Epithelial cell of prostate (primary cell): ENCODE results near the gene DNAJB13.
"Not testable (repeated sequence)": the region's sequence is repeated elsewhere in the genome, so short reads cannot be mapped to it uniquely, and the experiment has no call there.

Source experiments
- DNase-seq: peaks from one replicate; pipeline ENCODE4 v3.0.0-alpha.2; 2011; ENCODE audit warnings: low read depth, low spot score
- H3K27ac ChIP-seq: fragments of 450-650 bp; 2 replicates; pipeline ENCODE4 v1.5.1; 2017; ENCODE audit warnings: mild to moderate bottlenecking

DNAJB13 gene, protein sequence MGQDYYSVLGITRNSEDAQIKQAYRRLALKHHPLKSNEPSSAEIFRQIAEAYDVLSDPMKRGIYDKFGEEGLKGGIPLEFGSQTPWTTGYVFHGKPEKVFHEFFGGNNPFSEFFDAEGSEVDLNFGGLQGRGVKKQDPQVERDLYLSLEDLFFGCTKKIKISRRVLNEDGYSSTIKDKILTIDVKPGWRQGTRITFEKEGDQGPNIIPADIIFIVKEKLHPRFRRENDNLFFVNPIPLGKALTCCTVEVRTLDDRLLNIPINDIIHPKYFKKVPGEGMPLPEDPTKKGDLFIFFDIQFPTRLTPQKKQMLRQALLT

DNA sequence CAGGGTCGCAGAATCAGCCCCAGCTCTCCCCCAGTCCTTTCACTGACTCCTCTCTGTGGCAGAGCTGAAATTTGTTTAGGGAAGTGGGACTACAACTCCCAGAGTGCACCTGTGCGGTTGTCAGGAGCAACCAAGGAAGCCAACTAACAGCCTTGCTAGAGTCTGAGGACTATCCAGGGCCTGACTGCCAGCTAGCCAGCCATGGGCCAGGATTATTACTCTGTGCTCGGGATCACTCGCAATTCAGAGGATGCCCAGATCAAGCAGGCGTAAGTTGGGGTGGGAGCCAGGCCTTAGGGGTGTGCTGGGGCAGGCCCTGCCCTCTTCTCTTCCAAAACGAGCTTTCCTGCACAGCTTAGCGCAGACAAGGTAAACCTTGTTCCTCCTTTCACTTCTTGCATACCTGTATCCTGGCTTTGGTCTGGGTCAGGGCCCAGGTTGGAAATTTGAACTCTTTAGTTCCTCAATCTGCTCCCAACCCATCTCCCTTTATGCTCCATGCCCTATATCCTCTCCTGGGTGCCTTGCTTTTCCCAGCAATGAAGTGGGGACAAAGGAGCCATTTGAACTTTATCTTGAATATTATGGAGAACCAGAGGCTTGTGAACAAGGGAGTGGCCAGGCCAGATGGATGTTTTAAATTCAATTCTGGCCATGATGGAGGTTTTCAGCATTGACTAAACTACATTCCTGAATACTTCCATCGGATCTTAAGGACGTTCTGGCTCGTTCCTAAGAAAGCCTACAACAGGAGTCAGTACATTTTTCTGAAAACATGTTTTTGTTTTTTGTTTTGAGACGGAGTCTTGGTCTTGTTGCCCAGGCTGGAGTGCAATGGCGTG is at the start of gene DNAJB13:
Gene DNAJB13, plus strand, starts transcription at position 158 of the 842 bp plus-strand sequence. Its CDS starts 44 bp downstream, at position 202.
- H3K27ac ChIP-seq, result no peak within 1 kb of the TSS
- peak; percentile 27 for DNase-seq

DNA sequence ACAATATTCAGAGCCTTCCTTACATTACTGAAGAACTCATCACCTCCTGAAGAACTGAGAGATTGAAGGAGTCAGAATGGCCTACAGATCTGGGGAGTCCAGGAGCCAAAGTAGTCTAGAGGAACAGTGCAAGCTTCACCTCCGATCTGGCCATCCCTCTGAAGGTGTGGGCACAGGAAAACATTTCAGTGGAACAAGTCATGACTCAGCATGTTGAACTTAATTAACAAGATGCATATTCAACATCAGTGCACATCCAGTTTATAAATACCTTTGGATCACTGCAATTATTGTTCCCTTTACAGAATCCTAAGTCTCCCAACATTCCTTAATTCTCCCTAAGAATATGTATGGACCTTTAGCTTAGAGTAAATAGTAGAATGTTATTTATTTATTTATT is 48.5 kb upstream of the DNAJB13 start:
- no peak overlapping the region for H3K27ac ChIP-seq
- DNase-seq, result no peak

DNA sequence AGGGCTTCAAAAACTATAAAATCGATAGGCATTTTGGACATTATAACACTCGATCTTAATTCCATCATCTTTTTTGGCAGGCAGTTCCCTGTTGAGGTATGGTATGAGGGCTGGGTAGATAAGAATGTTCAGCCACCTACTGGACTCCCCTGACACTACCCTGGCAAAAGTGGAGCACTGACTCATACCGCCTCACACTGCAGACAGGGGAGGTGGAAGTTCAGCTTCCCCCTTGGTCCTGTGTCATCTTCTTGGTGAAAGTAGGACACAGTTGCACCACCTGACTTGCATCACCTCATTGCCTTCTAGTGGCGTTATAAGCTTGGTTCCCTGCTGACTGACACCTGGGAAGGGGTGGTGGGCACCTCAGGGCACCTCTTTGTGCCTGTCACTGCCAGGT is 43.6 kb upstream of the DNAJB13 start:
- DNase-seq, result peak; percentile 37
- H3K27ac ChIP-seq, result no peak overlapping the region

DNA sequence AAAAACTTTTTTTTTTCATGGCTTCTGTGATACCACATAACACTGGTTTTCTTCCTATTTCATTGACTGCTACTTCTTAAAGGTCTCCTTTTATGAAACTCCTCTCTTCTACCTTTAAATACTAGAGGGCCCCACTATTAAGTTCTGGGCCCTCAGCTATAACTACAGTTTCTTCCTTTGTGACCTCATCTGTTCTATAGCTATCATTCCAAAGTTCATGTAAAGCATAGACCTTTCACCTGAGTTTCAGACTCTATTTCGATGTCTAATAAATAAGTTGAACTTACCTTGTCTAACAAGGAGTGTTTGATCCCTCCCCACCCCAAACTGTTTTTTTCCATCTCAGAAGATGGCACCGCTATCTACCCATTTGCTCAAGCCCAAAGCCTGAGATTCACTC is 38.8 kb upstream of the DNAJB13 start:
- H3K27ac ChIP-seq, result no peak overlapping the region
- DNase-seq, result no peak

DNA sequence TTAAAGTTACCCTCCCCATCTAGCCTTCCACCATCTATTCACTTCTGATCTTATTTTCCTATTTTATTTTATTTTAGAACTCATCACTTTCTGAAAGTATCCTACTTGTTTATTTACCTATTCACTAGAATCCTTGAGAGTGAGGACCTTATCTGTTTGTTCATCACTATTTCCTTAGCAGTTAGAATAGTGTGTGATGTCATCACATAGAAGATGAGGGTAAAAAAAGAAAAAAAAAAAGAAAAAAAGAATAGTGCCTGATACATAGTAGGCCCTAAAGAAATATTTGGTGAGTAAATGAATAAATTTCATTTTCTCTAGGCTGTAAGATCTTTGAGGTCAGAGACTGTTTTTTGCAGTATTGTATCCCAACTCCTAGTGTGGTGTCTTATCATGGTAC is 37.4 kb upstream of the DNAJB13 start:
- no peak for DNase-seq
- H3K27ac ChIP-seq, result no peak overlapping the region

DNA sequence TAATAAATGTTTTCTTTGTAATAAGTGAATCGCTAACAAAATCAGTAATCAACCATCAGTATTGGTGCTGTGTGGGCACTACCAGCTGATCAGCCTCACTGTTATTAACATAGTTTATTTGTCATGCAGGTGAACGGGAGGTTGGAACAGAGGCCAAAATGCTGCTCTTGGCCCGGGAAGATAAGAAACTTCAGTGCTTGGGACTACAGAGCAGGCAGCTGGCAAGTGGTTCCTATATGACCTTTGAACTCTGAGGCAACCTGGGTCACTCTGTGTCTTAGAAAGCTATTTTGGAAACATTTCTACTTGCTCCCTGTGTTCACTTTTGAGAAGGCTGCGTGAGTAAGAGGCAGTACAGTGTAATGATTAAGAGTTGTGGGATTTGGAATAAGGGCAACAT is 36.5 kb upstream of the DNAJB13 start:
- no peak for DNase-seq
- no peak overlapping the region for H3K27ac ChIP-seq

DNA sequence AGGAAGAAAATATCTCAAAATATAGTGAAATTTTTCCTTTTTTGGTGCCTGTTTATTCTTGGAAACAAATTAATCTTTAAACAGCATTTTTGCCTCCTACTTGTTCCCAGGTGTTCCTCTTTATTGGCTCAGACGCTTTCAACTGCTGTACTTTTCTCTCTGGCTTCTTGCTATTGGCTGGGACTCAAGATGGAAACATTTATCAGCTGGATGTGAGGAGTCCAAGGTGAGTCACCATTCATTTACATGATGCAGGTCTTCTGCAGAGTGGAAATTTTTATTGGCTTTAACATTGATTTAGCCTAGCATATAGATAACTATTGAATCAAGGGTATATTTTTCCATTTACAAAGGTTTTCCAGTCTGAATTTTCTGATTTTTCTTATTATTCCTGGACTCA is 34.4 kb upstream of the DNAJB13 start:
- peak; percentile 26 for DNase-seq
- H3K27ac ChIP-seq, result no peak overlapping the region

DNA sequence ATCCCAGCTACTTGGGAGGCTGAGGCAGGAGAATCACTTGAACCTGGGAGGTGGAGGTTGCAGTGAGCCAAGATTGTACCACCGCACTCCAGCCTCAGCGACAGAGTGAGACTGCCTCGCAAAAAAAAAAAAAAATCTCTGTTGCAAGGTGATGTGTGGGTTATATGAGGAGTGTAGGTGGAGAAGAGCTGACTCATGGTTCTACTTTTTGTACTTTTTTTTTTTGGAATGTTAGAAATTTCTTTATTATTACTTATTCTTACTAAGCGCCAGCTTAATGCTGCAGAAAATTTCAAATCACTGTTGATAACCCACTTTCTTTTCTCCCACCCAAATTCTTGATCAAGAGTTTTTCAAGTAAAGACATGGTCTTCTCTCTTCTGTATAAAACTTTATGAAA is 29.6 kb upstream of the DNAJB13 start:
- DNase-seq, result no peak
- no peak overlapping the region for H3K27ac ChIP-seq

DNA sequence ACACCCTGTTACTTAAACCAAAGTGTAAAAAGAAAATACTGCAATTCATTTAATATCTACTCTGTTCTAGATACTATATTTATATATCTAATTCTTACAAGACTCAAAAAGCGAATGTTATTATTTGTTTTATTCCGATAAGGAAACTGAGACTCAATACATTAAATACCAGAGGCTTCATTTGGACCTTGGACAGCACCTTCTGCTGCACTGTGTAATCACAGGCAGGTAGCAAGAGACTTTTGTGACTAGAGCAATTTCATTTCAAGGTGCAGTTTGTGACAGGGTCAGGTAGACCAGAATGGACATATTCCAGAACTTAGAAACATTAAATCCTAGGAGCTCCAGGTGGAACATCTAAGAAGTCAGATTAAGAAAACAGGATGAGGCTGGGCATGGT is 21.4 kb upstream of the DNAJB13 start:
- no peak for DNase-seq
- H3K27ac ChIP-seq, result no peak overlapping the region

DNA sequence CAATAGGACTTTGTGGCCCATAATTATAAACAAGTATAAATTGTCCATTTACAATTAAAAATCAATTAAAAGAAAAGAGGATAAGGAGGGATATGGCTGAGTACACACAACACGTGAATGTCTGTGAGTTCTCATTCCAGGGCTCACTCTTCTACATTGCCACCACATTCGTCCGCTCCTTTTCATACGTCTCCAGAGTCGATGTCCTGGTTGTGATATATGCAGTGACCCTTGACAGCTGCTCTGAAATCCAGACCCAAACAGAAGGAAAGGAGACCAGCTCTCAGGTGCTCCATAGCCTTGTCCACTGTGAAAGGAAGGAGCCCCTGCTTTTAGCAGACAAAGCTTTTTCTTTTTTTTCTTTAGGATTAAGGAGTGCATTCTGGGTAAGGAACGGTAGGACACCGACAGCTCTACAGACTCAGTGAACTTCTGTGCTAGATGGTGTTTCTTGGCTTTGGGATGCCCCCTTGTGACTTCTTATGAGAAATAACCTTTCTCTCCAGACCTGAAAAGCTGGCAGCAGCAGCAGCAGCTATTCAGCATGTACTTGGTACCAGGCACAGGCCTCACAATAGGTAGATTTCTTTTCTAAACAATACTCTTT is 19.7 kb upstream of the DNAJB13 start:
- DNase-seq, result peak; percentile 20
- no peak overlapping the region for H3K27ac ChIP-seq

DNA sequence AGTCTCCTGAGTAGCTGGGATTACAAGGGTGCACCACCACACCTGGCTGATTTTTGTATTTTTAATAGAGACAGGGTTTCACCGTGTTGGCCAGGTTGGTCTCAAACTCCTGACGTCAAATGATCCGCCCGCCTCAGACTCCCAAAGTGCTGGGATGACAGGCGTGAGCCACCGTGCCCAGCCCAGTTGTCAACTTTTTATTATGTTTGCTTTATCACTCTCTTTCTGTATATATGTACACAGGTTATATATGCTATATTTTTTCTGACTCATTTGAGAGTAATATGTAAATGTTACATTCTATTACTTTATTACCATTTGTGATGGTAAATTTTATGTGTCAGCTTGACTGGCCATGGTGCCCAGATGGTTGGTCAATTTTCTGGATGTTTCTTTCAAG is 18.9 kb upstream of the DNAJB13 start:
- no peak for DNase-seq
- no peak overlapping the region for H3K27ac ChIP-seq

DNA sequence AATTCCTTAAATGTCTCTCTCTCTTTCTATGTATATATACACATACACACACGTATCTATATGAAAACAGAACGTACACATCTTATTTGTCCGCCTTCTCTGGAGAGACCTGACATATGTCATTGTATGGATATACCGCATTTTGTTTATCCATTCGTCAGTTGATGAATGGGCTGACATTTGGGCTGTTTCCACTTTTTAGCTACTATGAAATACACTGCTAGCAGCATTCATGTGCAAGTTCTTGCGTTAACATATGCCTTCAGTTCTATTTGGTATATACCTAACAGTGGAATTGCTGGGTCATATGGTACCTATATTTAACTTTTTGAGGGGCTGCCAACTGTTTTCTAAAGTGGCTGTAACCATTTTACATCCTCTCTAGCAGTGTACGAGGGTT is 18.0 kb upstream of the DNAJB13 start:
- DNase-seq, result no peak
- no peak overlapping the region for H3K27ac ChIP-seq

DNA sequence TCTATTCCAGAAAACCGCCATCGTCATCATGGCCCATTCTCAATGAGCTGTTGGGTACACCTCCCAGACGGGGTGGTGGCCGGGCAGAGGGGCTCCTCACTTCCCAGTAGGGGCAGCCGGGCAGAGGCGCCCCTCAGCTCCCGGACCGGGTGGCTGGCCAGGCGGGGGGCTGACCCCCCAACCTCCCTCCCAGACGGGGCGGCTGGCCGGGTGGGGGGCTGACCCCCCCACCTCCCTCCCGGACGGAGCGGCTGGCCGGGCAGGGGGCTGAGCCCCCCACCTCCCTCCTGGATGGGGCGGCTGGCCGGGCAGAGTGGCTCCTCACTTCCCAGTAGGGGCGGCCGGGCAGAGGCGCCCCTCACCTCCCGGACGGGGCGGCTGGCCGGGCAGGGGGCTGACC is 14.8 kb upstream of the DNAJB13 start:
- DNase-seq, H3K27ac ChIP-seq: not testable (repeated sequence)

DNA sequence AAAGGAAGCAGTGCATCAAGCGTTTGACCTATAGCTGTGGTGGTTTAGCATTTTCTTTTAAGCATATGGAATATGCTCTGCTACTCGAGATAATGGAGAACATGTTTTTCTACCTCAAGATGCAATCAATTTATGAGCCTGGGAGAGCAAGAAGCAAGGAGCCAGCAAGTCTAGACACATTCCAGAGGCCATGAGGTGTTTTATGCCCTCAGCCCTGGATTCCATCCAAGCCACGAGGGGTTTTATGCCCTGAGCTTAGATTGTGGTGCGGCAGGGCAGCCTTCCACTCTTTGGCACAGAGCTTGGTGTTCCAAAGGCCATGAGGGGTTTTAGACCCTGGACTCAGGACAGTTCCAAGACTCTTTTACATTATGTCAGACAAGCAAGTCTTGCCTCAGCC is 11.7 kb upstream of the DNAJB13 start:
- no peak for DNase-seq
- H3K27ac ChIP-seq, result no peak overlapping the region

DNA sequence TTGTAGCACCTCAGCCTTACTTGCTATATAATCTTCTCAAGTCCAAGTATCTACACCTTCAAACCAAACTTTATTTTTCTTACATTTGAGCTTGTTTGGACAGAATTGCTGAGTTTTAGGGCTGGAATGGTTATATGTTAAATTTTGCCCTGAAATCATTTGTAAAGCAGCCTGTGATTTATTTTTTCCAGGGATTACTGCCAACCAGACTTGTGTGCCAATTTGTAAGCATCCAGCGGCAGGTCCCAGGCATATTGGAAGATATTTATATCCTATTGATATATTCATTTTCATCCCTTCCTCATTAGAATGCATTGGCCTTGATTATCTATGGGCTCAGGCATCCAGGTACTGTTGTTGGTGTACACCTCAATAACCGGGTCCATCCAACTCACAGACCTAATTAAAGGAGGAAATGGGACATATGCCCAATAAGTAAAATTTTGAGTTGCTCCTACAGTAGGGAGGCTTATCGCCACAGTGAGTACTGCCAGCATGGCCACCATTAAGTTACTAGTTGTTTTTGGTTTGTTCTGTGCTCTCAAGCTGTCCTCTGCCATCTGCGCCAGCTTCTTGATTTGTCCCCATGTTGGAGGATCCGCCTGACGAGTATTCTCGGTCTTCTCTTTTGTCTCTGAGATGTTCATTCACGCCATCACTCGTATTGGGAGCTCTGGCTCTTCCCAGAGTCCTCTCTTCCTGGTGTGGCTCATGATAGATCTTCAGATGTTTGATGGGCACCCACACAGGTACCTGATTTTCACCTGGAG is 9.8 kb upstream of the DNAJB13 start:
- no peak for DNase-seq
- no peak overlapping the region for H3K27ac ChIP-seq

DNA sequence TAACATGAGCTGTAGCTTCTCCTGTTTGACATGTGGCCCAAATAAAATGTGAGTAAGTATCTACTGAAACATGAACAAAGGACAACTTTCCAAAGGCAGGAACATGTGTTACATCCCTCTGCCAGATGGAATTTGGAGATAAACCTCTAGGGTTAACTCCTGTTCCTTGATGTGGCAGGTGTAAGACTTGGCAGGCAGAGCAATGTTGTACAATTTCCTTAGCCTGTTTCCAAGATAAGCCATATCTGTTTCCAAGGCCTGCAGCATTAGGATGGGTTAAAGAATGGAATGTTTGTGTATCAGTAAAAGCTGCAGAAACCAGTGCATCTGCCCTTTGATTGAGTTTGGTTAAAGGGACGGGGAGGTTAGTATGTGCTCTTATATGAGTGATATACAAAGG is 8.8 kb upstream of the DNAJB13 start:
- DNase-seq, result no peak
- no peak overlapping the region for H3K27ac ChIP-seq

DNA sequence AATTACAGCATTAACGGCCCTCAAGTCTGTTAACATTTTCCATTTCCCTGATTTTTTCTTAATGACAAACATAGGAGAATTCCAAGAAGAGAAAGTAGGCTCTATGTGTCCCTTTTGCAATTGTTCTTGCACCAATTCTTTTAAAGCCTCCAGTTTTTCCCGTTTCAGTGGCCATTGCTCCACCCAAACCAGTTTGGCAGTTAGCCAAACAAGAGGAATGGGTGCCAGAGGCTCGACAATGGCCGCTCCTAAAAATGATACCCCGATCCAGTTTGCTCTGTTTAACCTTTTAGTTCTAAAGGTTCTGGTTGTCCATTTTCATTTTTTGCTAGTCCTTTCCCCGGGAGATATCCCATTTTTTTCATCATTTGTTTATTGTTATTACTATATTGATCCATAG is 6.7 kb upstream of the DNAJB13 start:
- no peak for DNase-seq
- H3K27ac ChIP-seq, result no peak overlapping the region

DNA sequence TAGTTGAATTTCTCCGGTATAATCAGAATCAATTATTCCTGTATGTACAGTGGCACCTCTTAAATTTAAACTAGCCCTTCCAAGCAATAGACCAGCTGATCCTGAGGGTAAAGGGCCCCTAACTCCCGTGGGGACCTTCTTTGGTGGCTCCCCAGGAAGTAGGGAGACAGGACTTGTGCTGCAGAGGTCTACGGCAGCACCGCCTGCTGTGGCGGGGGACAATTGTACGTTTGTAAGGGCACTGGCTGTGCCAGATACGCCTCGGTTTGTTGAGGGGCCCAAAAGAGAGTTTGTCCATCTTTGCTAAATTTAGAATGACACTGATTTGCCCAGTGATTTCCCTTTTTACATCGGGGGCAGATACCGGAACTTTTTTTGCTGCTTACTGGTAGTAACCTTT is 5.9 kb upstream of the DNAJB13 start:
- no peak overlapping the region for H3K27ac ChIP-seq
- no peak for DNase-seq

DNA sequence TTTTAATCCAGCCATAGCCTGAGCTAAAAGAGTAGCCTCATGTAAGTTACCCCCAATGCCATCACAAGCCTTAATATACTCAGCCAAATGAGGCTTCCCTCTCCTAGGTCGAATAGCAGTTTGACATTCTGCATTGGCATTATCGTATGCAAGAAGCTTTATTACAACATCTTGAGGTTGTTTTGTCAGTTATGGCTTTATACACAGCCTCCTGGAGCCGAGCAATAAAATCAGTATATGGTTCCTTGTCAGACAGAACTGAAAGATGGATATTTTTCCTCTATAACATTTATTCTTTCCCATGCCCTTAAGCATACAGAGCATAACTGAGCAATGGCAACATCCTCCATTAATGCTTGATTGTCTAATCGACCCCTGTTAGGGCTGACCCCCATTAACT is 5.4 kb upstream of the DNAJB13 start:
- DNase-seq, result no peak
- H3K27ac ChIP-seq, result no peak overlapping the region

DNA sequence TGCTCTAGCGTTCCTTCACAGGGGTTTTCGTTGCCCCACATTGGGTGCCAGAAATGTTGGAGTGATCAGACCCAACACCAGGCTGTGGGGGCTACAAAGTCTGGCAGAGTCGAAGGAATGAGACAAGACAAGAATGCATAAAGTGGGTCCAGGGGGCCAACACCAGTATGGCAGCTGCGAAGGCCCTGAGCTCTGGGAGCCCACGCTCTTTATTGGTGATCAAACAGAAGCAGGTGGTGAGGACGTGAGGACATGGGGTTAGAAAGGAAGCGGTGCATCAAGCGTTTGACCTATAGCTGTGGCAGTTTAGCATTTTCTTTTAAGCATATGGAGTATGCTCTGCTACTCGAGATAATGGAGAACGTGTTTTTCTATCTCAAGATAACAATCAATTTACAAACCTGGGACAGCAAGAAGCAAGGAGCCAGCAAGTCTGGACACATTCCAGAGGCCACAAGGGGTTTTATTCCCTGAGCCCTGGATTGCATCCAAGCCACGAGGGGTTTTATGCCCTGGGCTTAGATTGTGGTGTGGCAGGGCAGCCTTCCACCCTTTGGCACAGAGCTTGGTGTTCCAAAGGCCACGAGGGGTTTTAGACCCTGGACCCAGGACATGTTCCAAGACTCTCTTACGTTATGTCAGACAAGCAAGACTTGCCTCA is 3.9 kb upstream of the DNAJB13 start:
- H3K27ac ChIP-seq, result no peak overlapping the region
- DNase-seq, result no peak
